DOHH2 (cell line): ENCODE results near the gene FHL3.

Source experiments
- H3F3A ChIP-seq: fragments of 200-600 bp; sonication (generic), shearing (Covaris generic); 2 replicates; pipeline ENCODE4 v1.6.0; 2016; ENCODE audit warnings: antibody characterized with exemption, mild to moderate bottlenecking; ENCODE audit not compliant: control insufficient read depth, insufficient read depth
- H3K27ac ChIP-seq: fragments of 200-600 bp; sonication (generic); 2 replicates; pipeline ENCODE4 v1.5.1; 2014; ENCODE audit warnings: low read depth, mild to moderate bottlenecking, low read length, moderate library complexity
- H3K27me3 ChIP-seq: fragments of 200-600 bp; sonication (generic); 2 replicates; pipeline ENCODE4 v1.6.1; 2014; ENCODE audit warnings: mild to moderate bottlenecking, low read length, mixed read lengths; ENCODE audit not compliant: control insufficient read depth
- H3K36me3 ChIP-seq: fragments of 200-600 bp; sonication (generic); 2 replicates; pipeline ENCODE4 v1.6.1; 2014; ENCODE audit warnings: mild to moderate bottlenecking, low read length, moderate library complexity, mixed read lengths; ENCODE audit not compliant: control insufficient read depth
- H3K4me1 ChIP-seq: fragments of 200-600 bp; sonication (generic); 2 replicates; pipeline ENCODE4 v1.6.1; 2014; ENCODE audit warnings: mild to moderate bottlenecking, low read length, mixed read lengths; ENCODE audit not compliant: control insufficient read depth
- H3K4me2 ChIP-seq: fragments of 200-600 bp; sonication (generic); 2 replicates; pipeline ENCODE4 v1.6.0; 2014; ENCODE audit warnings: mild to moderate bottlenecking, low read length, moderate library complexity
- H3K4me3 ChIP-seq: fragments of 200-600 bp; sonication (generic); 2 replicates; pipeline ENCODE4 v1.5.1; 2014; ENCODE audit warnings: mild to moderate bottlenecking, low read length, mixed read lengths
- H3K79me2 ChIP-seq: fragments of 200-600 bp; sonication (generic); 2 replicates; pipeline ENCODE4 v1.6.1; 2014; ENCODE audit warnings: mild to moderate bottlenecking, low read length, mixed read lengths; ENCODE audit not compliant: control insufficient read depth
- H3K9me2 ChIP-seq: fragments of 200-600 bp; sonication (generic); replicated peaks from 2 replicates; pipeline ENCODE4 v1.6.1; 2014; ENCODE audit warnings: mild to moderate bottlenecking, low read length, mixed read lengths; ENCODE audit not compliant: control insufficient read depth
- H3K9me3 ChIP-seq: fragments of 200-600 bp; sonication (generic); 2 replicates; pipeline ENCODE4 v1.6.1; 2014; ENCODE audit warnings: antibody characterized with exemption, low read length, mixed read lengths; ENCODE audit not compliant: control insufficient read depth, insufficient read depth
- H4K20me1 ChIP-seq: fragments of 200-600 bp; sonication (generic); 2 replicates; pipeline ENCODE4 v1.6.0; 2014; ENCODE audit warnings: low read depth, mild to moderate bottlenecking, antibody characterized with exemption, low read length, moderate library complexity; ENCODE audit not compliant: control insufficient read depth, insufficient read depth
- EZH2phosphoT487 ChIP-seq: fragments of 200-600 bp; sonication (generic); IDR thresholded peaks from 2 replicates; pipeline ENCODE4 v1.6.1; 2017; ENCODE audit warnings: borderline replicate concordance, mild to moderate bottlenecking, antibody characterized with exemption, low read length, moderate library complexity, mixed read lengths
- TF ChIP-seq, protein P1 (sequence below): fragments of 200-600 bp; sonication (generic); IDR thresholded peaks from one replicate; pipeline ENCODE4 v1.5.1; 2014; ENCODE audit warnings: antibody characterized with exemption, mild to moderate bottlenecking, low read depth, low read length; ENCODE audit not compliant: poor library complexity, severe bottlenecking

The FHL3 gene

GRCh38 chr1:37951041-37951782 lies 54.1 kb downstream of the FHL3 start:
- H3K79me2 ChIP-seq, result 0 out of 2 replicates have a peak, but pooled peaks cover 4% of the 10 kb centered on the region
- no peaks in the 10 kb centered on the region for H4K20me1 ChIP-seq
- H3K36me3 ChIP-seq, result no peaks in the 10 kb centered on the region
- H3F3A ChIP-seq, result no peaks in the 10 kb centered on the region
- no peak overlapping the region for H3K27ac ChIP-seq
- no peaks in the 10 kb centered on the region for H3K9me2 ChIP-seq
- no peaks in the 10 kb centered on the region for H3K27me3 ChIP-seq
- H3K4me3 ChIP-seq, result no peak overlapping the region
- peaks cover 22% of the 10 kb centered on the region for H3K4me1 ChIP-seq
- TF ChIP-seq EZH2phosphoT487, result no peak
- TF ChIP-seq, protein P1, sequence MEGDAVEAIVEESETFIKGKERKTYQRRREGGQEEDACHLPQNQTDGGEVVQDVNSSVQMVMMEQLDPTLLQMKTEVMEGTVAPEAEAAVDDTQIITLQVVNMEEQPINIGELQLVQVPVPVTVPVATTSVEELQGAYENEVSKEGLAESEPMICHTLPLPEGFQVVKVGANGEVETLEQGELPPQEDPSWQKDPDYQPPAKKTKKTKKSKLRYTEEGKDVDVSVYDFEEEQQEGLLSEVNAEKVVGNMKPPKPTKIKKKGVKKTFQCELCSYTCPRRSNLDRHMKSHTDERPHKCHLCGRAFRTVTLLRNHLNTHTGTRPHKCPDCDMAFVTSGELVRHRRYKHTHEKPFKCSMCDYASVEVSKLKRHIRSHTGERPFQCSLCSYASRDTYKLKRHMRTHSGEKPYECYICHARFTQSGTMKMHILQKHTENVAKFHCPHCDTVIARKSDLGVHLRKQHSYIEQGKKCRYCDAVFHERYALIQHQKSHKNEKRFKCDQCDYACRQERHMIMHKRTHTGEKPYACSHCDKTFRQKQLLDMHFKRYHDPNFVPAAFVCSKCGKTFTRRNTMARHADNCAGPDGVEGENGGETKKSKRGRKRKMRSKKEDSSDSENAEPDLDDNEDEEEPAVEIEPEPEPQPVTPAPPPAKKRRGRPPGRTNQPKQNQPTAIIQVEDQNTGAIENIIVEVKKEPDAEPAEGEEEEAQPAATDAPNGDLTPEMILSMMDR, result no peak
- H3K4me2 ChIP-seq, result no peak overlapping the region
- no peaks in the 10 kb centered on the region for H3K9me3 ChIP-seq

DNA sequence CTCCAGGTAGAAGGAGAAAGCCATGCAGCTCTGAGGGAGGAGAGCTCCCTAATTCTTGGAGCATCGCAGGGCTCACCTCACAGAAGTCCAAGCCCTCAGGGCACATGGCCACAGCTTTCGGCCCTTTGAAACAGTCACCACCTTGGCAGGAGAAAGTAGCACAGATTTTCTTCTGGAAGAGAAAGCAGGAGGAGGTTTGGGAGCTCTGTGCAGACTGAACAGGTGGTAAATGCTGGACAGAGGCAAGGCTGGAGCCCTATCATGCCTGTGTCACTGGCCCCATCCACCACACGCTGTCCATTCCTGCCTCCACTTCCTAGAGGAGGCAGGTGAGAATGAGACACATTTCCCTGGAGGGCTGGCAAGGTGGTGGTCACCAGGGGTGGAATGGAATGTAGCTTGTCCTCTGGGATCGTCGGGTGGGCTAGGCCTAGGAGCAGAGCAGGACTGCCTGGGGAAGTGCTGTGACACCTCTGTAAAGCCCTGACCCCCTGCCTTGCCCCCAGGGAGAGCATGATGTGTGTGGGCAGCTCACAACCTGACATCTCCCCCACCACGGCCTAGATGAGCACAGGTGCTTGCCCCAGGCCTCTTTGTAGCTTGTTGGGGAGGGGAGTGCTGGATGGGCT lies 55.7 kb downstream of the FHL3 start:
- Histone ChIP-seq H3K27ac (no peak overlapping the region), H3K27me3 (no peaks in the 10 kb centered on the region), H4K20me1 (no peaks in the 10 kb centered on the region), H3K4me2 (no peak overlapping the region), H3K9me2 (no peaks in the 10 kb centered on the region), H3F3A (no peaks in the 10 kb centered on the region), H3K9me3 (no peaks in the 10 kb centered on the region), H3K4me3 (no peak overlapping the region), H3K79me2 (0 out of 2 replicates have a peak, but pooled peaks cover 6% of the 10 kb centered on the region), H3K36me3 (peaks cover 3% of the 10 kb centered on the region; the same call in 1 of the 2 replicates), H3K4me1 (peaks cover 29% of the 10 kb centered on the region)
- no peak for TF ChIP-seq EZH2phosphoT487
- TF ChIP-seq, protein P1, result no peak

GRCh38 chr1:37948841-37949240 lies 56.5 kb downstream of the FHL3 start:
- H3K27ac ChIP-seq, result no peak overlapping the region
- H3K27me3 ChIP-seq, result no peaks in the 10 kb centered on the region
- H3K4me2 ChIP-seq, result no peak overlapping the region
- no peak for TF ChIP-seq EZH2phosphoT487
- TF ChIP-seq, protein P1, result no peak
- peaks cover 3% of the 10 kb centered on the region; the same call in 1 of the 2 replicates for H3K36me3 ChIP-seq
- H3F3A ChIP-seq, result no peaks in the 10 kb centered on the region
- no peak overlapping the region for H3K4me3 ChIP-seq
- no peaks in the 10 kb centered on the region for H3K9me2 ChIP-seq
- no peaks in the 10 kb centered on the region for H4K20me1 ChIP-seq
- 0 out of 2 replicates have a peak, but pooled peaks cover 6% of the 10 kb centered on the region for H3K79me2 ChIP-seq
- no peaks in the 10 kb centered on the region for H3K9me3 ChIP-seq
- H3K4me1 ChIP-seq, result peaks cover 29% of the 10 kb centered on the region
